ENCODE measurements around the gene MORC2.

Gene MORC2

DNA sequence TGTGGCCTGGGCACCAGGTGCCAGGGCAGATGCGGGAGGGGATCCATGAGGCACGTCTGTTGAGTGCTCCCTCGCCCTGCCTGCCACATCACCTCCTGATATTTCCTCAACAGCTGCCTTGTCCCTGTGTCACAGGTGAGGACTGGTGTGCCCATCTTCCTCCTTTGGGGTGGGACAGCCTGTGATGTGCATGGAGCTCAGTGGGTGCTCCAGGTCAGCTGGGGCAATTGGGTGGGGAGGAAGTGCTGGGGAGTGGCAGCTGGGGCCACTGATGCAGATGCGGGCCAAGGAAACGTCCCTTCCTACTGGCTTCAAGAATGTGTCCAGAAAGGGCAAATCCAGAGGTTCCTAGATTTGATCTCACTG lies 83.6 kb downstream of the MORC2 start:
- DNase-seq = no peak

- DNase-seq = no peak
Measured at GRCh38 chr22:30884211-30885000, 84.2 kb downstream of the MORC2 start.

- no peak for DNase-seq
Measured at GRCh38 chr22:30883586-30884145, 84.9 kb downstream of the MORC2 start.

DNA sequence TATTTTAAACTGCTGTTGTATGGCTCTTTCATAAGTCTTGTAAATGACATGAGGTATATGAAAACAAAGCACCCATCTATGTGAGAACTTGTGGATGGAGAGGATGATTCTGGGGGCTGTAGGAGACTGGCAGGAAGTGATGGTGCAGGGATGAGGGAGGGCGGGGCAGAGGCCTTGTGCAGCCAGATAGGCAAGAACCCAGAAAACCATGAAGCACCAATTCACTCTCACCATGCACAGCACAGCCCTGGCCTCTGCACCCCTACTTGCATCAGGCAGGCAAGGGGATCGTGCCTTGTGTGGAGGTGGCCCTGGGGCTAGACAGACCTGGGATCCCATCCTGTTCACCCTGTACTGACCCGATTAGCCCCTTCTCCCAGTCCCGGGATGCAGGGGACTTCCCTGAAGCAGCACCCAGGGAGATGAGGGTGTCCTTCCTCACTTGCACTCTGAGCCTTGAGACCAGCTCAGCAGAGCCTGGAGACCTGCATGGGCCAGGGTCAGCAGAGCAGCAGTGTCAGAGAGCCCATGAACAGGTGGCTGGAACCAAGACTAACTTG lies 85.5 kb downstream of the MORC2 start:
- no peak for DNase-seq

DNA sequence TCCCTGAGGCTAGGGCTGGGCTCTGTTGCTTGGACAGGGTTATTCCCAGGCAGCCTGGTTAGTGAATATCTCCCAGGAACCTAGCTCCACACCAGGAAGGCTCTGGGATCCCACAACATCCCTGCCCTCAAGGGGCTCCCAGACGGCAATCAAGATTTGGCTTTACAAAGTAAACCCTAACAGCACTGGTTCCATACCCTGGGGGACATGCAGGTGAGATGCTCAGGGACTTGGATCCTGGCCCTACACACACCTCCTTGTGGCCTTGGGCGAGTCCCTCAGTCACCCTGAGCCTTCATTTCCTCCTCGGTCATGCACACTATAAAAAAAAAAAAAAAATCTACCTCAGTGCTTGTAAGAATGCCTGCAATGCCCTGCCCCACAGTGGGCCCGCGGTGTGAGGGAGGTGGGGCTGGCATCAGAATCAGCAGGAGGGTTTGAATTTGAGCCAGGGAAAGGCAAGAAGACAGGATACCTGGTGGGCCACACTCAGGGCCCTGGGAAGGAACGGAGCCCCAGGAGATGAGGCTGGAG lies 86.3 kb downstream of the MORC2 start:
- no peak for DNase-seq

DNA sequence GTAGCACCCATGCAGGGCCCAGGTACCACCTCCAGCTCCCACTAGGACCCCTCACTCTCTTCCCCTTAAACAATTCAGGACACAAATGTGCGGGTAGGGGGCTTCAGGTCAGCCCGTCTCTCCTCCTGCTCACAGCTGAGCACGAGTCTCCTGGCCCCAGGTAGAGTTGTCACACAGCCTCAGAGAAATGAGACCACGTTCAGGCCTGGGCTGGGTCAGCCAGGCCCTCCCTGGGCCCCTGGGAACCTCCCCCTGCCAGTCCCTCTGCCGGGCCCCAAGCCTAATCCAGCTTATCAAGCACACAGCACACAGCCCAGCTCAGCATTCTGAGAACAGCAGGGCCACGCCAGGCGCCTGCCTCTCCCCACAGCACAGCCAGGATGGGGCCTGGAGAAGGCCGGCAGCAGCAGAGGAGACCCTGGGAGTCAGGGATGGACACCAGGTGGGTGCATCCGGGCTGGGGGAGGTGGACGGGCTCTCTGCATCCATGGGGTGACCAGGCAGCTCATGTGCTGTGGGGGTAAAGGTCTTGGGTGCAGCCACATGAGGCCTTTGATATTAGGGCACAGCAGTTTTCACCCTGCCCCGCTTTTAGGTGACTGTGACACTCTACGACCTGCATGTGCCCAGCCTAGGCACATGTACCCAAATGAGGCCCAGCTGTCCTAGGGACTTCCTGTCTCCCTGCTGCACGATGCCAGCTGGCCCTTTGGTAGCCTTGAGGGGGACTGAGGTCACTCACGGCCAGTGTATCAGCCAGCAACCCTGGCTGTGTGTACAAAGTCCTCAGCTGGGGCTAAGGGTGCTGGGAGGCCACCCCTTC lies 87.0 kb downstream of the MORC2 start:
- DNase-seq = no peak

DNA sequence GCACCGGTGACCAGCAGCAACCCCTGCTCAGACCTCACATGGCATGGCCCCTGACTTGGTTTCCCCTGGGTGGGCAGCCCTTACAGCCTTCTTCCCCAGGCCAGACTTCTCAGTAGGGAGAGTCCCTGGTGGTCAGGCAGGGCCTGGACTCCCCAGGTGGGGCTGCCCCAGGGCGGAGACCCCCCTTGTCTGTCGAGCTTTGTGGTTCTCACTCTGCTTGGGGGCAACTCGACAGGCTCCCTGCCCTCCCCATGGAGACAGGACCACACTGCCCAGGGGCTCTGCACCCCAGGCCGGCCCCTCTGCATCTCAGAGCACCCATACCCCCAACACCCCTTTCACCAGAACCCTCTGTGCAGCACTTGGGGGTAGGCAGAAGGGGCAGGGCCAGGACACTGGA lies 87.7 kb downstream of the MORC2 start:
- no peak for DNase-seq

- no peak for DNase-seq
Measured at GRCh38 chr22:30880181-30880601, 88.4 kb downstream of the MORC2 start.

DNA sequence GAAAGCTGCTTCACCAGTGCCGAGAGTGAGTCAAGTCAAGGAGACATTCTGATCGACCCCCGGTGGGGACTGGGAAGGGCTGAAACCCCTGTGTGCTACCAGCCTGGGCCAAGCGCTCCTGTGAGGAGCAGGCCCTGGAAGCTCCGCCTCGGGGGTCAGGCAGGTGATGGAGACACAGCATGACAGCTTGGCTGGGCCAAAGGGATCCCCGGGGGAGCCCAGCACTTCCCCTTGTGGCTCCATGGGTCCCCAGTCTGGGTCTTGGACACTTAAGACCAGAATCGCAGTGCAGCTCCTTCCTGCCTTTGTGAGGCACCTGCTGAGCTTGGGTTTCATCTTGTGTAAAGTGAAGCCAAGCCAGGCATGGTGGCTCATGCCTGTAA lies 89.2 kb downstream of the MORC2 start:
- no peak for DNase-seq

DNA sequence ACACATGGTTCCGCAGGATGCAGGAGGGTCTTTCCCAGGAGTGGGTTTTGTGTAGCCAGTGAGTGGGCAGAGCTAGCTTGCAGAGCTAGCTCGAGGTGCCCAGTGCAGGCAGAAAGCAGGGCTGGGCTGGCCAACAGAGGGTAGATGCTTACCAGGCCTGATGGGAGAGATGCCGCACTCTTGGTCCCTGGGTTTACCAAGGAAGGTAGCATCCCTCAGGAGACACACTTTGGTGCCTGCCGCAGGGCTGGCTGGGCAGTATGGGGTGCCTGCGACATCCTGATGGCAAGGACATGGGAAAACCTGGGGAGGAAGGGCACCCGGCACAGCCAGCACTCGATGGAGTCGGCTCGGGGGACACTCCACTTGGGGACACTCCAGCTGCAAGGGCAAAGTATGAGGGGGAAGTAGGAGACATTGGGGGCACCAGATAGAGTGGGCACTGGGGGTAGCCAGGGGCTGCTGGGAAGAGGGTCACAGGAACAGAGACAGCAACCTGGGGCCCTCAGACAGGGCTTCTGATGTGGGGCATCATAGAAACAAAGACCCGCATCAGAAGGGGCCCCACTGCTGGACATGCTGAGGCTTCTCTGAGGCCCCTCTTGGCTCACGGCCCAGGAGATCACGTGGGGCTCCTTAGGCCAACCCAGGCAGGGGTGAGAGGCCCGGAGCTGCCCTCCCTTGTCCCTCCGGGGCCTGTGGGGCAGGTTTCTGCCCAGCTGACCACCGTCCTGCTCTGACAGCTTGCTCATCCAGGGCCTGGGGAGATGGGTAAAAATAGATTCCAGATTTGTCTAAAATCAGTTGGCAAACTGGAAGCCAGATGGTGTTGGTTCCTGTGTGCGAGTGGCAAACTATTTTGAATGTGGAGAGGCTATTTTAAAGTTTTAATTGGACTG lies 89.8 kb downstream of the MORC2 start:
- no peak for DNase-seq

- no peak for DNase-seq
Measured at GRCh38 chr22:30877662-30878515, 90.7 kb downstream of the MORC2 start.

DNA sequence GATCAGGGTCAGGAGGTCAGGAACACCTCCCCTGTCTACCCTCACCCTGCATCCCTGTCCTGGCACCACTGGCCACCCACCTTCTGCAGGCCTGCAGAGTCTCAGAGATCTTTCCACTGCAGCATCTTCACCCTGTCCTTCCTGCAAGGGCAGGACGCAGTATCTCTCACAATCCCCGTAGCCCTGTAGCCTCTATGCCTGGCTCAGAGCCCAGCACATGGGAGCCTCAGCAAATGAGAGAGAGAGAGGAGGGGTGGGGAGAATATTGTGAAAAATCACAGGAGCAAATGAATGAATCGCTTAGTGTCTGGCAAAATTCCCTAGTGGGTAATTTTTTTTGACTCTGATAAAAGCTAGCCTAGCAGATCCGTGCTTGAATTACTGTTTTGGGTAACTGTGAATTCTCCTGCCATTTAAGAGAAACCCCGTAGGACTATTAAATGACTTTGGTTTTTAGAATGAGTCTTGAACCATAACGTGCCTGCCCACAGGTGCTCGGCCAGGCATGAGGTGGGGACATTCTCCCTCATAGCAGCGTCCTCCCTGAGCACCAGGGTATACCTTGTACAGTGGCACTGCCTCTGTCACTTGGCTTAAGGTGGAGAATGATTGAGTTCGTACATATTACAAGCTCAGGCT lies 91.5 kb downstream of the MORC2 start:
- DNase-seq = no peak

GRCh38 chr22:30876221-30876751 lies 92.3 kb downstream of the MORC2 start:
- DNase-seq = no peak

DNA sequence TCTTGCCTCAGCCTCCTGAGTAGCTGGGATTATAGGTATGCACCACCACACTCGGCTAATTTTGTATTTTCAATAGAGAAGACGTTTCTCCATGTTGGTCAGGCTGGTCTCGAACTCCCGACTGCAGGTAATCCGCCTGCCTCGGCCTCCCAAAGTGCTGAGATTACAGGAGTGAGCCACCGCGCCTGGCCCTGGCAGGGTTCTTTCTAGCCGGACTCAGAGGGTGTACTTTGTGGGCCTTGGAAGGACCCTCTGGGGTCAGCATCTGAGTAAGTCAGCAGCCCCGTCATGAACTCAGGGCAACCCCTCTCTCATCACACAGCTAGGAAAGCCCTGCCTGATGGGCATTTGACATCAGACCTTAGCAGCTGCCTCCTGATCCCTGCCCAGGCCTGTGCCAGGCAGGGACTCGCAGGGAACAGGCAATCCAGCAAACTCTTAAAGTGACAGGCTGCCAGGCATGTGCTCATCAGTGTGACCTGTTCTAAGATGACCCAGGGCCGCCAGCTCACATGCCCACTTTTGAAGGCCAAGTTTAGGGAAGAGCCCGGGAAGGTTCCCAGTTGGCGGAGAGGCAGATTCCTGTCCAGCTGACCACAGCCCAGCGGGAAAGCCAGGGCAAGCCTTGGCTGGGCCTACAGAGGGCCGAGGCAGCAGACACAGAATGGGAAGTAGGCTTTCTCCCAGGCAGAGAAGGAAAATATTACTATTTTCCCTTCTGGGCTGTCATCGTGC lies 92.9 kb downstream of the MORC2 start:
- DNase-seq = no peak

All from activated CD4-positive, alpha-beta T cell treated with anti-CD3 and anti-CD28 coated beads, Interleukin-2, amount 50 U/mL, for 4 hours (primary cell).